Fibroblast of skin of scalp (primary cell): ENCODE results near the gene DKK3.

ENCODE experiments used
- DNase-seq: peaks from one replicate; pipeline ENCODE4 v3.0.0-alpha.2; 2013

Gene DKK3

DNA sequence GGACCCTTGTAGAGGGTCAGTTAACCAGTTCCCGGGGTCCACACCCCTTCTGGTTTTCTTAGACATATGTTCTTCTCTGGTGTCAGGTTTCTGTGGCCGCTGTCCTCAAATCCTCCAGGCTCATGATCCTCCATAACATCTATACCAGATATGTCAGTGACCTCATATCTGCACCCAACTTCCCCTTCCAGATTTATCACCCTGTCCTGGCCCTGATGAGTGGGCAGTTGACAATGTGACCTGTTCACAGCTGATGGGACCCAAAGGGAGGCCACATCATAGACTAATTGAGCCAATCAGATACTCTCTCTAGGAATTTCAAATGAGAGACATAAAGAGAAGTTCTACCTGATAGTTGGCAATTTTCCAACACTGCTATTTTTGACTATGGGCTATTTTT lies 5.1 kb downstream of the DKK3 start:
- DNase-seq: no peak

DNA sequence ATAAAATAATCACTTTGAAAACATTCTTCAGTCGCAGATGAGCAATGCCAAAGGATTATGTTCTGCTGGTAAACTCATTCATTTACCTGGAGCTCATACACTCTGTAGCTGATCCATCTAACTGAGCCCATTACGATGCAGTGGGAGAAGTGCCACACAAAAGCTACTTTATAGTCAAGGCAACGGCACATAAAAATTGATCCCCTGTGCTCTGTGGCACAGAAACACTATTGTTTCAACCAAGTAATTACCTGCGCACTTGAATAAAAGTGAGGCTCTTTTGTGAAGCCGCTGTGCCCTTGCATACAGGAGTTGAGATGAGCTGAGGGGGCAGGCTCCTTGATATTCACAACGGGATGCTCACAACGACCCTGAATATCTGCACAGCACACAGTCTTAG lies 7.2 kb downstream of the DKK3 start:
- DNase-seq: no peak

DNA sequence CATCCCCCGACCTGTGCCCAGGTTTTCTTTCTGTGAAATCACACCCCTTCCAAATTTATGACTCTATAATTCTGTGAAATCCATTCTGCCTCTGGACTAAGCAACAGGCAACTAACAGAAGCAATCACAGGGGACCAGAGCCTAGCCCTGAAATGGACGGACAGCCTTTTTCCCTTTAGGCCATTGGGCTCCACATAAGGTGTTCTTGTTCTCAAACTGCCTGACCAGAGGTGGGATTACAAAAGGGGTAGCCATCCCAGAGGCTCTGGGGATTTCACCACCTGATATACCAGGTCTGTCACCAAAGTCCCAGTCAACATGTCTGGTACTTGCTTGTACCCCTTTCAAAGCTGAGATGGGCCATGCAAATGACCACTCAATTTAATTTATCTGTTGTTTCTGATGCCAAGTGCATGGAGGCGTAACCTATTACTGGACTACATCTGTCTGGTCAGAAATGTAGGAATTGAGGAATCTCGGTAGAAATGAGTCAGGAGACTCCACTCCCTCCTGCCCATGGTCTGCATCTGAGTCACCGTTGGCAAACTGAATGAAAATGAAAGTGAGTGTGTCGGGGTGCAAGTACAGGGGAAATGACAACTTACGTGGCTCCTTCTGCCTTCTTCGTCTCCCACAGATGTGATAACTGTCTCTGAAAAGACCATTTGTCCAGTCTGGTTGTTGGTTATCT lies 10.2 kb downstream of the DKK3 start:
- DNase-seq: peak; percentile 85

DNA sequence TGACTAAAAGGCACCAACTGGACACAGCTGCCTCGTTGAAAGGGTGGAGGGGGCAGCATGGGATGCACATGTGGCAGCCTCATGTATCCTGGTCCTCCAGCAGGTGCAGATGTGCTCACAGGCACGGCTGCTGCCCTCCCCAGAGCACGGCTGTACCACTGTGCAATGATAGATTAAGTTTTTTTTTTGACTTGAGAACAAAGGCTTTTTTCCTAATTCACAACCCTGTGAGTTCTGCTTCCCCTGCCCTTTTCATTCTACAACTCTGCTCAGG lies 11.4 kb downstream of the DKK3 start:
- no peak for DNase-seq

DNA sequence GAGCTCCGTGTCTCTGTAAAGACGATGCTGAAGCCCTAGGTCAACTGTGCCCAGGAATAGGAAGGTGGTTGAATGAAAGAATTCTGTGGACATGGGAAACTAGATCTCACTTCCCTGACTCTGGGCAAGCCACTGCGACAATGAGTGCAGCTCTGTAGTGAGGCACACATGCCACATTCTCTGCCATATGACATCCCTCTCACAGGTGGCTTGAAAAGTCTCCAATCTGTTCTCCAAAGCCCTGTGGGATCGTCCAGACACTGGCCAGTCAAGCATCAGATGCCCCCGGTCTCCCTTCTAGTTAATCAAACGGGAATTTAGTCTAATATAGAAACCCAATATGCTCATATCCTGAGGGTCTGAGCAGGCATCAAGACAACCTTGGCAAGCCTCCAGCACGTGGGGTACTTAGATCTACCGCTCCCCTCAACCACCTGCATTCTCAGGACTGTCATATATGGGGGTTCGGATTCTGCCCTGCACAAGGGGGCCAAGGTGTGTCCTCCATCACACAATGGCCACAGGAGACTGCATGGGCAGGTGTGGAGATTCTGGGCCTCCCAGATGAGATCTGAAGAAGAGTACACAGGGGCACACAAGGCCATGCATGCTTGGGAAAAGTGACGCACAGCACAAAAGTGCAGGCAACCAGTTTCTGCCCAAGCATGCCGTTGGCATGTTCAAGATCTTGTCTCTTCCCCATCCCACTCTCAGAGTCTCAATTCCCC lies 11.9 kb downstream of the DKK3 start:
- no peak for DNase-seq

DNA sequence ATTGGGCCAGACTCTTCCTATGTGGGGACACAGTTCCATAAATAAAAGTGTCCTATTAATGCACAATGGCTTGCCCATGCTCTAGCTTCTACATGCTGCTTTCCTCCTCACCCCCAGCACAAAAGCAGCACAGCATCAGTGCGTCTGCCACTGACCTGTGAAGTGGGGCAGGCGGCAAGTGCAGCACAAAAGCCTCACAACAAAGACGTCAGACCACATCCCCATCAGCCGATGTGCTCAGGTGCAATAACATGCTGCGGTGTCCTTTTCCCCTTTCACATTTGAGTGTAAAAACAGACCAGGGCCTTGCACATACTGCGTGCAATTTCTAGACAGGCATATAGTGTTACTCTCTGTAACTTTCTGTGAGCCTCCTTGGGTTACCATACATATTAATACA lies 12.8 kb downstream of the DKK3 start:
- no peak for DNase-seq

DNA sequence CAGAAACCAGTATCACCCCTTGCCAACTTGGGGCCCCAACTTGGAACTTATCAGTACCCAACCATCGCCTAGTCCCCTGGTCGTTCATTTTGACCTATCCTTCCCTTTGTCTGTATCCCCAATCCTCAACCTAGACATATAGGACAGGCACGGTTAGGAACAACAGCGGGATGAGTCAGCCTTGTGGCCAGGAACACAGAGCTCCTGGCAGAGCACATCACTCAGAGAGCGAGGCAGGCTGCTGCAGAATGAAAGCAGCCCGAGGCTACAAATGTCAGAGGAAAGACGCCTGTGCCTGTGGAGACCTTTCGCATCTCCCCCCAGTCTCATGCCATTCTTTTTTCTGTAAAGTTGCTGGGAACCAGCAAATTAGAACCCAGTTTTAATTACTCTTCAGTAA lies 14.6 kb downstream of the DKK3 start:
- peak; percentile 84 for DNase-seq

DNA sequence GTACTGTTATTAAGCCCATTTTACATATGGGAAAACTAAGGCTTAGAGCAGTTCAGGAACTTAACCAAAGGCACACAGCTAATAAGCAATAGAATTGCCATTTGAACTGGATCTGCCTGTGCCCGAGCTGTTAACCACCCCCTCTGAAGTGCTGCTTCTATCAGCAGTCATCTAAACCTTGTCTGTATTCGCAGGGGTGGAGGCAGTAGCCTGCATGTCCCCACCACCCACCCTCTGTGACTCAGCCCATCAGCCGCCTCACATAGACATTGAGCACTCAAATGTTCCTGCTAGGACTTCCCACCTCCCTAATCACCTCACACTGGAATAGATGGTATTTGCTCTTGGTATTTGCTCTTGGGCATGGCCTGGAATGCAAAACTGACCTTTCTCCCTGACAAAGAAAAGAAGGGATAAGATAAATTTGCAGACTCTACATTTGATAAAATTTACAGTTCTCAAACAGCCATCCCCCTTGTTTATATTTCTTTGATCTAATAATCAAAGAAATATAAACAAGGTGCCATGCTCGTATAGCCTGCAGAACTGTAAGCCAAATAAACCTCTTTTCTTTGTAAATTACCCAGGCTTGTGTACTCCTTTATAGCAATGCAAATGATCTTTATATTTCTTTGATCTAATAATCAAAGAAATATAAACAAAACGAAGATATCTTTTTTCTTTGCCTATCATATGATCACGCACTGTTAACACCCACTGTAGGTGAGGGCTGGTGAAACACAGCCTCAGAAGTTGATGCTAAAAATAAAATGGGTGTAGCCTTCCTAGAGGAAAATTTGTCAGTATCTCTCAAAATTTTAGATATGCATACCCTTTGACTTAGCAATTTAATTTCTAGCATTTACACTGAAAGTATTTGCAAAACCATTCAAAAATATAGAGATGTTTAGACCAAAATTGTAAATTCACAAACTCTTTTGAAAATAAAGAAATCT lies 15.9 kb downstream of the DKK3 start:
- no peak for DNase-seq

DNA sequence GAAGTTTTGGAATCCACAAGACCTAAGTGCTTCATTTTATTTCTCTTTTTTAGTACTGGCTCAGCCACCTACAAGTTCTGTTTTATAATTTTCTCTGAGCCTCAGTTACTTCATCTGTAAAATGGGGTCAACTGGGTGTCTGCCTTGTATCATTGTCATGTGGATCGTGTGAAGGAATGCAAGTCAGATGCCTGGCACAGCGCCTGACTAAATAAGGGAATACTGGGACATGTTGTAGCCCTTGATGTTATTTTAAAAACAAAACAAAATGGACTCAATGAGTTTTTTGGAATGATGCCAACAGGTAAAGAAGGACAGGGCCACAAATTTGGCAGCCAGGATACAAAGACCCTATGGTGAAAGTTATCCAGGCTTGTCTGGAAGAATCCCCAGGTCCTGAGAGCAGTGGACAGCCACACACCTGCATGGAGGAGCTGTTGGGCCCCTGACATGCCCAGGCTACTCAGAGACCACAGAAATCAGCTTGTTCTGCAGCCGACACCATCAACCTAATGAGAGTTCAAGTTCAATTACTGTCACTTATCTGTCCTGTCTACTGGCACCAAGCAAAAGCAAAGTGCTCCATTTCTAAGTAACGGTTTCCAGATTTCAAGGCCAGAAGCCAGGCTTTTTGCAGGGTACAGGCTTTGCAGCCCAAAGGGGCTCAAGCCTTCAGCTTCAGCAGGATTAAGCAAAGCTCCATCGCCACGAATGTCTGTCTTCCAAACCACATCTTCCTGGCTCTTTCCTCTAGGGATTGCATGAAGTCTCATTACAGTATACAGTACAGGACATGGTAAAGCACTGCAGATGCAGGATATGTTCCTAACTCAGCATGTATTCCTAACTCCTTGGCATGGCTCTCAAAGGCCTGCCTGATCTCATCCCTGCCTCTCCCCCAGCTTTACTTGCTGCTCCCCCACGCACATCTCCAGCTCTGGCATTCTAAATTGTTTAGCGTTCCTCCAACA lies 18.4 kb downstream of the DKK3 start:
- peak; percentile 85 for DNase-seq

DNA sequence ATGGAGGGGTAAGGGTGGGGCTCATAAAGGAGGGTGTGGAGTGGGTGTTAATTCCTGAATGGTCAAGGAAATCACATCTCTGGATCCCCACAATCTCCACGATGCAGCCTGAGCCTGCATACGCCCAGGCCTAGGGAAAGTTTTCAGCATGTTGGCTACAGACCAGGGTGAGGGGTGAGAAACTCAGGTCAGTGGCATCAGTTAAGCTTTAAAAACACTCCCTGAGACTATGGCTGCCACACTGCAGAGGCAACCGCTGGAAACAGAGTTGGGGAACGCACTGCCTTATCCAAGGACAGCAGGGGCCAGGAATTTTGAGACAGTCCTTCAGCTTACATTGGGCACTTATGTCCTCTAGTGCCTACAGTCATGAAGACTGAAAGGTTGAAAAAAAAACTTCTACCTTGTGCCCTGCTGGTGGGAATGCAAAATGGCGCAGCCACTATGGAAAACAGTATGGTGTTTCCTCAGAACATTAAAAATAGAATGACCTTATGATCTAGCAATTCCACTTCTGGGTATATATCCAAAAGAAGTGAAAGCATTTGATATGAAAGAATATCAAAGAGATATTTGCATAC lies 19.7 kb downstream of the DKK3 start:
- no peak for DNase-seq

DNA sequence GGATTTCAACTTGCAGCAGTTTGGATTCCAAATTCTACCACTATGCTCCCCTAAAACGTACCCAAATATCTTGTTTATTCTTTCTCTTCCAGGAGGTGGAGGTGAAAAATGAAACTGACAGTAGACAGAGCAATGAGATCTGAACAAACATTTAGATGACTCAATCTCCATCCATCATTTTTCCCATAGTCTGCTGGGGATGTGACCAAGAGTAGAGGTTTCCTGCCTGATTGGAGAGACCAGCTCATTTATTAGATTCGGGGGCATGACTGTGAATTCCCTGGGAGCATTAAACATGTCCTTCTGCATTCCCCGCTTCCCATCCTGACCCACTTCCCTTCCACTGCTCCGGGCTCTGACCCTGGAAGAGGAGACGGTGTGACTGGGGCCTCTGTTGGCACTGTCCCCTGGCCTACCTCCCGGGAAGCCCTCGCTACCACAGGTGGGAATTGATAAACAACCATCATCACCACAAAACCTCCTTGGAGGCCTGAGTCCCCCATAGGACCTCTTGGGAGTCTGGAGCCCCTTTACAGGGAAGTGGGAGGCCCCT lies 20.3 kb downstream of the DKK3 start:
- peak; percentile 74 for DNase-seq

DNA sequence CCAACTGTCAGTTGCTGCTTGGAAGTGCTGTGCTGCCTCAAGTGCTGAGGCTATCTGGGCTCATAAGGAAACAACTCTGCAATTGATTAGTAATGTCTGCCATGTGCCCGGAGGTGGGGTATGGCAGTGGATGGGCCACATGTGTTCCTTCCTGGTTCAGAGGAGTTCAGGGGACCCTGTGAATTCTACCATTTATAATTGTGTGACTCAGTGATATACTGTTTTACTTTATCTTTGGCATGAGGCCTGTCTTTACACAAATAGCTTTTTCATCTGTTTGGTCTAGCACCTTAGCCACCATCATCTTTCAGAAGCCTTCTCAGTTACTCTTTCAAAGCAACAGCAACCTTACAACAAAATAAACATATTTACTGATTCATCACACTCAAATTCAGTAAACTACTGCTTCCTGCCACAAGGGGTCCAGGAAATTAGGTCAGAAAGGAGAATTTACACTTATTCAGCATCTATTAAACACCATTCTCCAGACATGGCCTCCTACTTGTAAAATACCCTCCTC lies 20.9 kb downstream of the DKK3 start:
- peak; percentile 51 for DNase-seq

DNA sequence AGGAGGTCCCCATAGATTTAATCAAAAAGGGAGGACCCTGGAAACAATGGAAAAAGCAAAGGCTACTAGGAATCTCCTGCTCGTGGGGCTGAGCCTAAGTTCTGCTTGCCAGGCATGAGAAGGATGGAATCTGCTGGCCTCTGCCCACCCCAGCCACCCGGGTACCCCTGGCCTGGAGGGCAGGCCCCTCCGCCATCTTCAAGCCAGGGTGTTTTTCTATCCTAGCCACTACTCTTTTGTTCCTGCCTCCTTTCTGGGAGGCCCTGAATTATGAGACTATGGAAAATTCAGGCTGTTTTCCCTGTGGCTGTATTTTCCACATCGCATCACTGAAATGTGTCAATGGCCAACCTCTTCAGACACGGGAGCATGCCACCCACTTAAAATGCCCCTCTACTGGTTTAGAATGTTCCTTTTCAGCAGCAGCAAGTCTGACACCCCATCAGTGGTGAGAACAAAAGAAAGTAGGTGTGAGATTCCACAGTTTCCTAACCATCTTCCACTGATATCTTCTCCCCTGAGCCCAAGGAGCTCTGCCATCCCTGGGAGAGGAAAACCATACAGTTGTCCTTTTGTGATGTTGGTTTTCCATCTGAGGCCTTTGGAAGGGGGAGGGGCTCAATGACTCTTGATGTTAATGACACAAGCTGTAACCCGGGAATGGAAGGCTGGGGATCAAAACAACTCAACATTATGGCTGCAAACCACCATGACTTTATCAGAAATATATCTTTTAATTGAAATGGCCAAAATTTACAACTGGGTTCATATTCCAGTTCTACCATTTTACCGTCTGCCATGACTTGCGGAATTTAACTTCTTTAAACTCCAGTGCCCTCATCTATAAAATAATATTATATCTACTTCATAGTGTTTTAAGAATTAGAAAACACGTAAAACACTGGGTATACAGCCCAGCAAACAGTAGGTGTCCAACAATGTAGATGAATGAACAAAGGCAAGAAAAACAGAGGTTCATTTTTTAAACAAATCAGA lies 22.2 kb downstream of the DKK3 start:
- DNase-seq: no peak

DNA sequence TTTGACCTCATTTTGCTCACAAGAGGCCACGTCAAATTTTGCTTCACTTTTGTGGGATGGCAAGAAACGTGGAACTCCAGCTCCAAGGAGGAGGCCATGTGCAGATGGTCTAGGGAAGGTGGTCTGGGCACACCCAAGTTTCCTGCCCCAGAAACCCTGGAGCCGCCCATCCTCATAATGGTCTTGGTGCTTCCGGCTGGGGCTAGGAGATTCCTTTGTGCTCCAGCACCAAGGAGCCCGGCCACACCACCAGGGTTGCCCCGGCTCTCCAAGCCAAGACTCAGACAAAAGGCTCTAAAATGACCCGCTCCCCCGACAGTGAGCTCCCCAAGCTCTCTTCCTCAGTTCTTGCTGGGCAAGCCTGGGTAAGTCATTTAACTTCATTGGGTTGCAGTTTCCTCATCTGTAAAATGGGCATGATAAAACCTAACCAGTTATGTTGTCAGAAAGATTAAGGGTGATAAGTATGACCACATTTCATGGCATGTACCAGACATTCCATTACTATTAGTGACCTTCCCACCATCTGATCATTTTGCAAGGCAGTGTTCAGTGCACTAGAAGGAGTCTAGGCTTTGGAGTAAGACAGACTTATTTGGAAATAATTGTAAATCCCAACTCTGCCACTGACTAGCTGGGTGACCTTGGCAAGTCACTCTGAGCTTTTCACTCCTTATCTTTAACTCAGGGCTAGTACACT lies 23.3 kb downstream of the DKK3 start:
- peak; percentile 91 for DNase-seq

DNA sequence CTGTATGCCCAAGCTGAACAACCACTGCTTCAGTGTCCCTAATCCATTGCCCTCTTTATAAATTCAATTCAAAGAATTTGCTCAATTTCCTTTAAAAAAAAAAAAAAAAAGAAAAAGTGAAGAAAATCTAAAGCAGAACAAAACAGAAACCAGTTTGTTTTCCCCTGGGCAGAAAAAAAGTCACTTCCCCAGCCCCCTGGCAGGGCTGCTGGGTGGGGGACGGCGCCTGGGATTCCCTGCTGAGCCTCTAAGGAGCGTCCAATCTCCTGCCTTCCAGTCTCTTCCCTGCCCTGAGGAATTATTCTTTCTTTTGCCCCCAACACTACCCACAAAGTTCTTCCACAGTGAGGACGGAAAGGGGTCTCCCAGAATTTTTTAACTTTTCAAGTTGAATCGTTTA lies 23.9 kb downstream of the DKK3 start:
- DNase-seq: peak; percentile 52

DNA sequence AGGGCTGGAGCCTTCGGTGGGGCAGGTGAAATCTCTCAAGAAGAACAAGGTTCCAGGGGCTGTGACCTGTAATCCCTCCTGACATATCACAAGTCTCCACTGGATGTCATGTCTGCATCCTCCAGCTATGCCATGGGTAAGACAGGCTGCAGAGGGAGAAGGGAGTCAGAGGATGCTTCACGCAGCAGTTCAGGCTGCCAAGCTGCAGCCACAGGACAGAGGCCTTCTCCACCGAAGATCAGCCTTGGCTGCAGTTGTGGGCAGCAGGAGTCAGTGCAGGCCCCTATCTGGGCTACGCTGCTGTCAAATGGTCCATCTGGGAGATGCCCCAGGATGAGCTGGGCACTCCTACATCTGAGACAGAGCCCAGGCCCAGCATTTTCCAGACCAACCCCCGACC lies 25.0 kb downstream of the DKK3 start:
- DNase-seq: no peak

DNA sequence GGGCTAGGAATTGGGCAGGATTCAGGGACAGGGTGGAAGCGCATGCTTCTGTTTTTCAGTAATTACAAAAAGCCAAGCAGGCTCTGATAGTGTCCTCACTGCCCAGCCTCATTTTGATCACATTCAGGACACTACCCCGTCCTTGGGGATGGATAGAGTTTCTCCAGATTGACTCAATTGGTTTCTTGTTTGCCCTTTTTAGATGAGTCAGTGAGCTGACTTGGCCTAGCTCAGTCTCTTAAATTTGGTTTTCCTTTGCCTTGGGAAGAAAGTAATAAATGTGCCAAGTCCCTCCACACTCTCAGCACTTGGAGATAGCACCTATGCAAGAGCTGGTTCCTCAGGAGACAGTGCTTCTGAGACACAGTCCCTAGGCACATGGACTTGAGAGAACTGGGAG lies 25.5 kb downstream of the DKK3 start:
- DNase-seq: no peak

DNA sequence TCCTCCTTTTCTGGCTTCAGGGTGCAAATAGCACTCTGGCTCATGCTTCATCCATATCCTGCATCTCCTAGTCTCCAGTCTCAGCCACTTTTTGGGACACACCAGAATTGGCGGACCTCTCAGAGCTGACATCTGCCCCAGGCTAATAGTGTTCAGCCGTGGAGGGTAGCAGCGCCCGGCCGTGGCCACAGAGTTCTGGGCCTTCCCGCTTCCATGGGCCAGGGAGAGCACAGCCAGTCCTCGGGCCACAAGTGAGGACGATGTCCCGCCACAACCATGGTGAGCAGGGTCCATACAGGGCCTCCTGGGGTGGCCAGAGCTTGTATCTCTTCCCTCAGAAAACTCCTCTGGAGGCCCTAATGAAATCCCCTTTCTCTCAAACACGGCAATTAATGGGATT lies 26.0 kb downstream of the DKK3 start:
- no peak for DNase-seq

DNA sequence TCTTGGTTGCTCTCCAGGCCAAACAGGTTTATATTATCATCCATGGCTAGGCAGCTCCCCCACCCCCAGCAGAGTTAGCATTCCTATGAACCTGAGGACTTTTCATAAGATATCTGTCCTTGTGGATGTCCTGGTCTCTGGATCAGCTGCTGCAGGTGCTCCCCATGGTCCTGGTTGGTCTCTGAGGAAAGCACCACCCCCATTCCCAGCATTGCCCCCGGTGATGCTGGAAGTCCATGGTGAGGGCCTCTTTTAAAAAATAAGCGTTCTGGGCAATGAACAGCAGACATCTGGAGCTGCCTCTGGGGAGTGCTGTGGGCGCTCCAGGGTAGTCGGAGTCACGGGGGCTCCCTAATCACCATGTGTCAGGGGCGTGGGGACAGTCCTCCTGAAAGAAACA lies 26.6 kb downstream of the DKK3 start:
- no peak for DNase-seq
